GM19023 (cell line): ENCODE results near the gene C2CD2.

ENCODE experiments used
- ATAC-seq: cut with Tn5 transposase; IDR thresholded peaks from one replicate; pipeline ENCODE4 v1.9.1; 2021; ENCODE audit warnings: mild to moderate bottlenecking, moderate library complexity; ENCODE audit not compliant: unreplicated experiment

Gene C2CD2

GRCh38 chr21:41933313-41934079 is 20.3 kb downstream of the C2CD2 start:
- ATAC-seq, result no peak

GRCh38 chr21:41932576-41933312 is 21.1 kb downstream of the C2CD2 start:
- ATAC-seq, result no peak

GRCh38 chr21:41932191-41932575 is 21.6 kb downstream of the C2CD2 start:
- no peak for ATAC-seq

- ATAC-seq, result no peak
Observed at GRCh38 chr21:41931041-41931451, 22.8 kb downstream of the C2CD2 start.

GRCh38 chr21:41929248-41929647 is 24.6 kb downstream of the C2CD2 start:
- no peak for ATAC-seq

GRCh38 chr21:41928621-41929220 is 25.1 kb downstream of the C2CD2 start:
- no peak for ATAC-seq

- ATAC-seq, result no peak
Observed at GRCh38 chr21:41927727-41928409, 25.9 kb downstream of the C2CD2 start.

- no peak for ATAC-seq
Observed at GRCh38 chr21:41926807-41927171, 27.0 kb downstream of the C2CD2 start.

GRCh38 chr21:41926117-41926806 is 27.6 kb downstream of the C2CD2 start:
- ATAC-seq, result peak; percentile 43

- no peak for ATAC-seq
Observed at GRCh38 chr21:41925767-41926116, 28.1 kb downstream of the C2CD2 start.

GRCh38 chr21:41924368-41924754 is 29.5 kb downstream of the C2CD2 start:
- no peak for ATAC-seq

GRCh38 chr21:41923631-41924367 is 30.0 kb downstream of the C2CD2 start:
- no peak for ATAC-seq

- ATAC-seq, result no peak
Observed at GRCh38 chr21:41923186-41923585, 30.6 kb downstream of the C2CD2 start.

- no peak for ATAC-seq
Observed at GRCh38 chr21:41921021-41921420, 32.8 kb downstream of the C2CD2 start.

GRCh38 chr21:41920476-41920875 is 33.3 kb downstream of the C2CD2 start:
- no peak for ATAC-seq

GRCh38 chr21:41919666-41920398 is 34.0 kb downstream of the C2CD2 start:
- no peak for ATAC-seq

GRCh38 chr21:41918561-41919358 is 35.1 kb downstream of the C2CD2 start:
- ATAC-seq, result no peak

GRCh38 chr21:41917531-41917930 is 36.3 kb downstream of the C2CD2 start:
- ATAC-seq, result no peak
